SK-N-SH (cell line): ENCODE results near the gene PER1.

Experiments used
- CHD2 ChIP-seq: fragments of 150-350 bp; IDR thresholded peaks from 2 replicates; pipeline ENCODE4 v1.6.1; 2018; ENCODE audit warnings: low read length; ENCODE audit not compliant: partially characterized antibody
- JUND ChIP-seq: IDR thresholded peaks from 2 replicates; pipeline ENCODE4 v1.4.0; 2012
- TAF1 ChIP-seq: IDR thresholded peaks from 2 replicates; pipeline ENCODE4 v1.6.1; 2012; ENCODE audit warnings: low read depth, mild to moderate bottlenecking, low read length, moderate library complexity, borderline replicate concordance
- USF2 ChIP-seq: fragments of 150-350 bp; IDR thresholded peaks from 2 replicates; pipeline ENCODE4 v1.6.1; 2017; ENCODE audit warnings: antibody characterized with exemption, low read length, low read depth, borderline replicate concordance
- TF ChIP-seq, protein P1 (sequence below): fragments of 200-600 bp; sonication (generic); IDR thresholded peaks from 2 replicates; pipeline ENCODE4 v1.6.1; 2017; ENCODE audit warnings: antibody characterized with exemption, mild to moderate bottlenecking, moderate library complexity

DNA sequence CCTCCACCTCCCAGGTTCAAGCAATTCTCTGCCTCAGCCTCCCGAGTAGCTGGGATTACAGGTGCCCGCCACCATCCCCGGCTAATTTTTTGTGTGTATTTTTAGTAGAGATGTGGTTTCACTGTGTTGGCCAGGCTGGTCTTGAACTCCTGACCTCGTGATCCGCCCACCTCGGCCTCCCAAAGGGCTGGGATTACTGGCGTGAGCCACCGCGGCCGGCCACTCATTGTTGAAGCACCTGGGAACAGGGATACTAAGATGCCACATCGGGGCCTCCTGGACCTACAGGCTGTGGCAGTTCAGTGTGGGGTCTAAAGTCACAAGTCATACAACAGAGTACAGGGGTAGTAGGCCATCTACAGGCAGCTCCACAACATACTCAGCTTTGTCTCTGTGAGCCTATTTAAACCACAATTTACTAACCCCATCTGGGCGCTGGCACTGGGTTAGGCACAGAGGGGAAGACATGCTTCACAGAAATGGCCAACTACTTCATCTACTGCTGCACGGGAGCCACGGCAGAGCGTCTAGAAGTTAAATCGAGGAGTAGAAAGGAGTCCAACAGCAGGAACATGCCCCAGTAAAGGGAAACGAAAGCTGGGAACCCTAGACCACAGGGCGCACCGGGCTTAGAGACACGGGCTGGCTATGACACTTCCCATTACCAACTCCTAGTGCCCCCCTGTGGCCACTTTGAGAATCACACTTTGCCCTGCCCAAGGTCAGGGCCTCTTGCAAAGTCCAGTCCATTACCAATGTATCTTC, 6.2 kb upstream of the PER1 start:
- TF ChIP-seq TAF1: no peak
- TF ChIP-seq, protein P1, sequence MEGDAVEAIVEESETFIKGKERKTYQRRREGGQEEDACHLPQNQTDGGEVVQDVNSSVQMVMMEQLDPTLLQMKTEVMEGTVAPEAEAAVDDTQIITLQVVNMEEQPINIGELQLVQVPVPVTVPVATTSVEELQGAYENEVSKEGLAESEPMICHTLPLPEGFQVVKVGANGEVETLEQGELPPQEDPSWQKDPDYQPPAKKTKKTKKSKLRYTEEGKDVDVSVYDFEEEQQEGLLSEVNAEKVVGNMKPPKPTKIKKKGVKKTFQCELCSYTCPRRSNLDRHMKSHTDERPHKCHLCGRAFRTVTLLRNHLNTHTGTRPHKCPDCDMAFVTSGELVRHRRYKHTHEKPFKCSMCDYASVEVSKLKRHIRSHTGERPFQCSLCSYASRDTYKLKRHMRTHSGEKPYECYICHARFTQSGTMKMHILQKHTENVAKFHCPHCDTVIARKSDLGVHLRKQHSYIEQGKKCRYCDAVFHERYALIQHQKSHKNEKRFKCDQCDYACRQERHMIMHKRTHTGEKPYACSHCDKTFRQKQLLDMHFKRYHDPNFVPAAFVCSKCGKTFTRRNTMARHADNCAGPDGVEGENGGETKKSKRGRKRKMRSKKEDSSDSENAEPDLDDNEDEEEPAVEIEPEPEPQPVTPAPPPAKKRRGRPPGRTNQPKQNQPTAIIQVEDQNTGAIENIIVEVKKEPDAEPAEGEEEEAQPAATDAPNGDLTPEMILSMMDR: peak; percentile 84
- TF ChIP-seq JUND: no peak
- TF ChIP-seq CHD2: no peak
- no peak for TF ChIP-seq USF2
